Glutamatergic neuron (in vitro differentiated cells): ENCODE results near the gene ATP2B2. TPM values are rescaled to one million over a fixed set of nuclear protein-coding genes. Genes with fewer than 3 reads are reported as not detected.

Experiments used
- DNase-seq: peaks from one replicate; pipeline ENCODE4 v3.0.0; 2022
- H3K27ac Mint-ChIP-seq: one replicate; pipeline ENCODE4 v1.8.0; 2020; ENCODE audit warnings: mild to moderate bottlenecking, mixed read lengths, inconsistent platforms; ENCODE audit not compliant: unreplicated experiment
- H3K27me3 Mint-ChIP-seq: one replicate; pipeline ENCODE4 v1.8.0; 2020; ENCODE audit warnings: mild to moderate bottlenecking, moderate library complexity, mixed read lengths, inconsistent platforms; ENCODE audit not compliant: unreplicated experiment
- H3K36me3 Mint-ChIP-seq: one replicate; pipeline ENCODE4 v1.8.0; 2020; ENCODE audit warnings: mild to moderate bottlenecking, mixed read lengths, inconsistent platforms; ENCODE audit not compliant: unreplicated experiment
- H3K4me1 Mint-ChIP-seq: one replicate; pipeline ENCODE4 v1.8.0; 2020; ENCODE audit warnings: mild to moderate bottlenecking, low read depth, mixed read lengths, inconsistent platforms; ENCODE audit not compliant: unreplicated experiment
- H3K4me3 Mint-ChIP-seq: one replicate; pipeline ENCODE4 v1.8.0; 2020; ENCODE audit warnings: mild to moderate bottlenecking, mixed read lengths, inconsistent platforms; ENCODE audit not compliant: unreplicated experiment
- H3K9me3 Mint-ChIP-seq: one replicate; pipeline ENCODE4 v1.8.0; 2020; ENCODE audit warnings: mild to moderate bottlenecking, moderate library complexity, mixed read lengths, inconsistent platforms; ENCODE audit not compliant: unreplicated experiment
- total RNA-seq: library from RNA; stranded (reverse); fragmentation: NEBNext Ultra II Directional; extraction: Animal tissue kit (Norgen Biotek cat#: 25700); gene quantifications from one replicate; pipeline ENCODE4 v1.2.1, GENCODE V29; 2021; ENCODE audit not compliant: unreplicated experiment
- TF ChIP-seq, protein P1 (sequence below): fragments of 200-600 bp; sonication (generic); IDR thresholded peaks from one replicate; pipeline ENCODE4 v1.5.0; 2021; ENCODE audit not compliant: partially characterized antibody, unreplicated experiment

Gene ATP2B2
- total RNA-seq, 1 donor from 2014 or later, result 31.2 TPM

DNA sequence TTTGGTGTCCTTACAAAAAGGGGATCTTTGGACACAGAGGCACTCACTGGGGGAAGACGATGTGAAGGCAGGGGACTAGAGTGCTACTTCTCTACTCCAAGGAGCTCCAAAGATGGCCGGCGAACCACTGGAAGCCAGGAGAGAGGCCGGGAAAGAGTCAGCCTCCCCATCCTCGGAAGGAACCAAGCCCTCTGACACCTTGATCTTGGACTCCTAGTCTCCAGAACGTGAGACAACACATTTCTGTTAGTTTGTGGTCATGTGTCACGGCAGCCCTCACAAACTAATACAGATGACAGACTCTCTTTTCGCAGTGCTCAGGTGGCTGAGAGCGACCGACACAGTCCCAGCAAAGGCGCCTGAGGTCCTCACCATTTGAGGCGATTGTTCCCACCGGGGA, 24.4 kb upstream of the ATP2B2 start:
- H3K4me3 Mint-ChIP-seq, result no peak overlapping the region
- TF ChIP-seq, protein P1, sequence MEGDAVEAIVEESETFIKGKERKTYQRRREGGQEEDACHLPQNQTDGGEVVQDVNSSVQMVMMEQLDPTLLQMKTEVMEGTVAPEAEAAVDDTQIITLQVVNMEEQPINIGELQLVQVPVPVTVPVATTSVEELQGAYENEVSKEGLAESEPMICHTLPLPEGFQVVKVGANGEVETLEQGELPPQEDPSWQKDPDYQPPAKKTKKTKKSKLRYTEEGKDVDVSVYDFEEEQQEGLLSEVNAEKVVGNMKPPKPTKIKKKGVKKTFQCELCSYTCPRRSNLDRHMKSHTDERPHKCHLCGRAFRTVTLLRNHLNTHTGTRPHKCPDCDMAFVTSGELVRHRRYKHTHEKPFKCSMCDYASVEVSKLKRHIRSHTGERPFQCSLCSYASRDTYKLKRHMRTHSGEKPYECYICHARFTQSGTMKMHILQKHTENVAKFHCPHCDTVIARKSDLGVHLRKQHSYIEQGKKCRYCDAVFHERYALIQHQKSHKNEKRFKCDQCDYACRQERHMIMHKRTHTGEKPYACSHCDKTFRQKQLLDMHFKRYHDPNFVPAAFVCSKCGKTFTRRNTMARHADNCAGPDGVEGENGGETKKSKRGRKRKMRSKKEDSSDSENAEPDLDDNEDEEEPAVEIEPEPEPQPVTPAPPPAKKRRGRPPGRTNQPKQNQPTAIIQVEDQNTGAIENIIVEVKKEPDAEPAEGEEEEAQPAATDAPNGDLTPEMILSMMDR, result no peak
- H3K27ac Mint-ChIP-seq, result no peak overlapping the region
- H3K9me3 Mint-ChIP-seq, result peaks cover 2% of the 10 kb centered on the region
- H3K27me3 Mint-ChIP-seq, result peaks cover 4% of the 10 kb centered on the region
- peaks cover 1% of the 10 kb centered on the region for H3K4me1 Mint-ChIP-seq
- no peaks in the 10 kb centered on the region for H3K36me3 Mint-ChIP-seq
- no peak for DNase-seq

- Mint-ChIP-seq H3K4me3 (no peak overlapping the region), H3K27me3 (peaks cover 5% of the 10 kb centered on the region), H3K27ac (no peak overlapping the region), H3K9me3 (peaks cover 2% of the 10 kb centered on the region), H3K36me3 (no peaks in the 10 kb centered on the region), H3K4me1 (peaks cover 1% of the 10 kb centered on the region)
- no peak for DNase-seq
- TF ChIP-seq, protein P1, result no peak
Observed at GRCh38 chr3:10528046-10528445, 22.7 kb upstream of the ATP2B2 start.

DNA sequence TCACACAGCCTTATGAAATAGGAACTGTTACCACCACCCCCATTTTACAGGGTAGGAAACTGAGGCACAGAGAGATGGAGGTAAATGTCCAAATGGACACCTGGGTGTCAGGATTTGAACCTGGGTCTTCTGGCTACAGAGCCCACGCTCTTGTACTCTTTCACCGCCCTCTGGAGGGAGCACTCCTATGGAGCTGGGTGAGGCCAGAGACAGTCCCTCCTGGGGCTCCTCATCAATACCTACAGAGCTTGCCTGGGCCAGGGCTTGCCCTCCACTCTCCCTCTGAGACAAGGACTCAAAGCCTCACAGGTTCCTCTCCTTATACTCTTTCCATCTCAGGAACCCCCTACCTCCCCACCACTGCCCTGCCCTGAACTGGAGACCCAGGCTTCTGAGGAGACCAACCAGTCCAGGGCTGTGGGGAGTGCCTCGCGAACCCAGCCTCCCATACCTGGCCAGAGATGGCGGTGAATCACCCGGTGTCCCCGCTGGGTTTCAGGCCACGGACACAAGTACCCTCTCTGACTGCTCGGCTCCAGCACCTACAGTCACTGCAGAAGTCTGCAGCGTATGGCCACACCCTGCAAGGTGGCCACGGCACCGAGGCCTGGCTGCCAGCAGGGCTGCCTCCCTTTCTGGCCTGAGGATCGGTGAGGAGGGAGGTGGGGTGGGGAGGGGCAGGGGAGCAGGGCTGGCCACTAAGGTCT, 22.1 kb upstream of the ATP2B2 start:
- H3K4me1 Mint-ChIP-seq, result peaks cover 1% of the 10 kb centered on the region
- peaks cover 3% of the 10 kb centered on the region for H3K27me3 Mint-ChIP-seq

DNA sequence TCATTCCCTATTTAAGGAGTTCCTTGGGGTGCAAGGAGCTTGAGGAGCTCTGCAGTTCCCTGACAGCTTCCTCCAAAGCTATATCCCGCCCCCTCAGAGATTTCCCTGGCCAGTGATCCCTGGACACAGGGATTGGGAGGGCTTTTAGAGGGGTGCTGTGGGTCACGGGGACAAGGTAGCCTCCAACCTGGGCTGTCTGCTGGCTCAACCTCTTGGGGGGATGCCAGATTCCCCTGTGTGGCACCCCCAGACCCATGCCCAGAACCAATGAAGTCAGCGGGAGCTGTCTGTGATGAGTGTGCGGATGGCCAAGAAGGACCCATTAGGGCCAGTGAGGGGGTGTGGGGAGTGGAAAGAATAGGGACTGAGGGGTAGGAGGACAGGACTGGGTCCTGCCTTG, 21.0 kb upstream of the ATP2B2 start:
- Mint-ChIP-seq H3K4me1 (peaks cover 1% of the 10 kb centered on the region), H3K27me3 (peaks cover 3% of the 10 kb centered on the region), H3K9me3 (peaks cover 2% of the 10 kb centered on the region), H3K4me3 (no peak overlapping the region), H3K36me3 (no peaks in the 10 kb centered on the region), H3K27ac (no peak overlapping the region)
- no peak for DNase-seq
- TF ChIP-seq, protein P1, result no peak

More for the DNA sequence above, 22.1 kb upstream of the ATP2B2 start:
- Mint-ChIP-seq H3K4me3 (no peak overlapping the region), H3K36me3 (no peaks in the 10 kb centered on the region), H3K27ac (no peak overlapping the region), H3K9me3 (peaks cover 2% of the 10 kb centered on the region)
- TF ChIP-seq, protein P1, result no peak
- no peak for DNase-seq

DNA sequence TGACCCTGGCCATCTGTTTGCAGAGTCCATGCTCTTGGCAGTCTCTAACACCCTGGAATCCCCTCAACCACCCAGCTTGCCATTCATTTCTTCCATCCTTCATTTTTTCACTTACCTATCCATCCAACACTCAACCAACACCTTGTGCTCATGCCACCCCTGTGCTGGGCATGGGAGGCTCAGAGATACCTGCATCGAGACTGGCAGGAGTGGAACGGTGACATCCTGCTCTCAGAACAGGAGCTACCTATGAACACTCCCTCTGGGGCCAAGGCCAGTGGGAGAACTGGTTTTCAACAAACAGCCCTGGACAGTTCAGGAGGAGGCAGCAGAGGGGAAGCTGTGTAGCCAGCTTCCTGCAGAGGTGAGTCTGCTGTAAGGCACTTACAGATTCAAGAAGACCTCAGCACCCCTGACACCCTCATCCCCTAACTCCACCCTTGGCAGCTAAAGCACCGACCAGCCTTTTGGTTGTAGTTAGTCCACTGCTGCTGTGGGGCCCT, 19.5 kb upstream of the ATP2B2 start:
- H3K4me3 Mint-ChIP-seq, result no peak overlapping the region
- no peak overlapping the region for H3K27ac Mint-ChIP-seq
- TF ChIP-seq, protein P1, result no peak
- no peak for DNase-seq
- no peaks in the 10 kb centered on the region for H3K36me3 Mint-ChIP-seq
- H3K27me3 Mint-ChIP-seq, result peaks cover 3% of the 10 kb centered on the region
- H3K4me1 Mint-ChIP-seq, result peaks cover 1% of the 10 kb centered on the region
- no peaks in the 10 kb centered on the region for H3K9me3 Mint-ChIP-seq
